Measurements from ENCODE around the gene NOTCH1. TPM values are rescaled to one million over a fixed set of nuclear protein-coding genes. Genes with fewer than 3 reads are reported as not detected.

The NOTCH1 gene
- total and polyA plus RNA-seq, 2 of the 13 experiments (the other 11 are each of a cell fraction or from before 2014, with no cell fraction given) = 0.09 to 0.35 TPM

DNA sequence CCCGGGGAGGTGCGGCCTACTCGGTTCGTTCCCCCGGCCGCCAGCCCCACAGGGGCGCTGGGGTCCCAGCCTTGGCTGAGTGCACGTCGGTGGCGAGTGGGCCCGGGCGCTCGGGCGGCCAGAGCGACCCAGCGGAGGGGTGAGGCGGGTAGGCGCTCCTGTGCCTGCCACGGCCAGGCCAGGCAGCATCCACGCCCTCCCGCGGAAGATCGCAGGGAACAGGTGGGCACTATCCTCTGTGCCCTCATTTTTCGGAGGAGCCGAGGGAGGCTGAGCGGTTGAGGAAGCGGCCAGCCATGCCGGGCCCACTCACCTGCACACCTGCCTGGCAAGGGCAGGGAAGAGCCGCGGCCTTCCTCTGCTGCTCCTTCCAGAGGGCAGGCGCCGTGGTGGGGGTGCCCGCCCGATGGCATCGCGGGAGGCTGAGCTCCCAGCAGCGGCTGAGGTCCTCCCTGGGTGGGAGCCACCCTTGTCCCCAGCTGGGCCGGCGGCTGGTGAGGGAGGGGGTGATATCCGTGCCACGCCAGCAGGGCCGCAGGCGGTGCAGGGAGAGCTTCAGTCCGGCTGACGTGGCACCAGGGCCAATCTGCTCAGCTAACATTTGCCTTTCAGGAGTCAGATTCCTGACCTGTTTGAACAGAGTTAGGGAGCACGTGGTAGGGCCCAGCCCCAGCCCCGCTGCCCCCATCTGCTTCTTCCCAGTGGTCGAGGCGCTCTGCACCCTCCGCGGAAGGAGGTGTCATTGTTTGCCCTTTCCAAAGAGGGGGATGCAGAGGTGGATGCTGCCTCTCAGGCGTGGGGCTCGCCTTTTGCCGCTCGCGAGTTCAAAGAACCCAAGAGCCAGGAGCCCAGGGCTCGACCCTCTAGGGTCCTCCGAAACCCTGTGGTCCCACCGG is 61.4 kb downstream of the NOTCH1 start (continued):
- TF ChIP-seq KLF12 (CRISPR knock-in tag; IDR thresholded peaks at IDR 0.05; ENCODE audit: borderline replicate concordance) = no peak
- no peak for TF ChIP-seq ZNF230 (CRISPR knock-in tag; IDR thresholded peaks at IDR 0.05)
- 0 out of 2 replicates have a peak, but pooled peaks have one; percentile 45 for TF ChIP-seq ZNF225 (CRISPR knock-in tag; IDR thresholded peaks at IDR 0.05)
- TF ChIP-seq ZBTB8A (CRISPR knock-in tag; IDR thresholded peaks at IDR 0.05; ENCODE audit: borderline replicate concordance, low read depth) = no peak
- TF ChIP-seq SOX13 (IDR thresholded peaks at IDR 0.05) = no peak
- peak in 1 of 2 experiments; percentile 17; a peak in 1 of 4 replicates for TF ChIP-seq SOX13 (CRISPR knock-in tag; conservative IDR thresholded peaks at IDR 0.05 in 1 of 2, IDR thresholded peaks at IDR 0.05 in 1 of 2)
- TF ChIP-seq U2AF1 (optimal IDR thresholded peaks at IDR 0.05; ENCODE audit: low read depth, low read length) = no peak
- TF ChIP-seq SIX1 (CRISPR knock-in tag; IDR thresholded peaks at IDR 0.05; ENCODE audit: borderline replicate concordance) = peak; percentile 30; the same call in 1 of the 2 replicates
- no peak for TF ChIP-seq PAF1 (CRISPR knock-in tag; IDR thresholded peaks at IDR 0.05)
- TF ChIP-seq ZNF274 (CRISPR knock-in tag; IDR thresholded peaks at IDR 0.05) = 0 out of 2 replicates have a peak, but pooled peaks have one; percentile 27
- TF ChIP-seq PHF8 (CRISPR knock-in tag; IDR thresholded peaks at IDR 0.05) = peak; percentile 63
- no peak for TF ChIP-seq ZNF782 (CRISPR knock-in tag; IDR thresholded peaks at IDR 0.05; ENCODE audit: borderline replicate concordance)
- TF ChIP-seq, protein P1, sequence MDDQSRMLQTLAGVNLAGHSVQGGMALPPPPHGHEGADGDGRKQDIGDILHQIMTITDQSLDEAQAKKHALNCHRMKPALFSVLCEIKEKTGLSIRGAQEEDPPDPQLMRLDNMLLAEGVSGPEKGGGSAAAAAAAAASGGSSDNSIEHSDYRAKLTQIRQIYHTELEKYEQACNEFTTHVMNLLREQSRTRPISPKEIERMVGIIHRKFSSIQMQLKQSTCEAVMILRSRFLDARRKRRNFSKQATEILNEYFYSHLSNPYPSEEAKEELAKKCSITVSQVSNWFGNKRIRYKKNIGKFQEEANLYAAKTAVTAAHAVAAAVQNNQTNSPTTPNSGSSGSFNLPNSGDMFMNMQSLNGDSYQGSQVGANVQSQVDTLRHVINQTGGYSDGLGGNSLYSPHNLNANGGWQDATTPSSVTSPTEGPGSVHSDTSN (CRISPR knock-in tag; IDR thresholded peaks at IDR 0.05; ENCODE audit: borderline replicate concordance) = no peak
- TF ChIP-seq KAT8 (CRISPR knock-in tag; IDR thresholded peaks at IDR 0.05) = peak; percentile 21; the same call in 1 of the 2 replicates
- no peak for TF ChIP-seq ZBTB7A (CRISPR knock-in tag; IDR thresholded peaks at IDR 0.05)
- no peak for TF ChIP-seq GTF3A (CRISPR knock-in tag; conservative IDR thresholded peaks at IDR 0.05)
